SK-N-SH (cell line): ENCODE results near the gene MBTPS1. TPM values are rescaled to one million over a fixed set of nuclear protein-coding genes. Genes with fewer than 3 reads are reported as not detected.

Experiments
- CTCF ChIA-PET: fragments of 300-600, 350-600 bp; formaldehyde crosslinking; extraction: SDS; loops from one replicate; lab custom pipeline; 2021; lab: Yijun Ruan, JAX
- POLR2A ChIA-PET: fragments of 350-600 bp; sonication (Branson Sonifier 250); formaldehyde crosslinking; extraction: SDS; loops from one replicate; lab custom pipeline; 2020; ENCODE audit warnings: antibody characterized with exemption, inconsistent platforms; lab: Yijun Ruan, JAX
- DNase-seq: peaks from one replicate; pipeline ENCODE4 v3.0.0; 2012
- H2AFZ ChIP-seq: fragments of 200-600 bp; sonication (generic); 2 replicates; pipeline ENCODE4 v1.8.1; 2016; ENCODE audit warnings: antibody characterized with exemption, mild to moderate bottlenecking, low read depth
- H3F3A ChIP-seq: fragments of 200-600 bp; sonication (generic); replicated peaks from 2 replicates; pipeline ENCODE3; 2016; ENCODE audit warnings: antibody characterized with exemption, mild to moderate bottlenecking; ENCODE audit not compliant: insufficient read depth
- H3K27ac ChIP-seq, 2 experiments: fragments of 200-500 bp in 1 of 2; fragments of 200-600 bp in 1 of 2; sonication (Bioruptor generic) in 1 of 2; sonication (generic), shearing (Covaris generic) in 1 of 2; 2 replicates each; pipeline versions ENCODE4 v1.5.1 to v1.6.1; 2014 to 2016; ENCODE audit warnings: low read depth in 2 of 2, inconsistent platforms in 1 of 2, low read length in 1 of 2, mild to moderate bottlenecking in 1 of 2, mixed read lengths in 1 of 2
- H3K27me3 ChIP-seq: fragments of 200-600 bp; sonication (generic), shearing (Covaris generic); 2 replicates; pipeline ENCODE4 v1.6.1; 2016; ENCODE audit warnings: mixed run types; ENCODE audit not compliant: insufficient read depth
- H3K36me3 ChIP-seq, 2 experiments: fragments of 200-500 bp in 1 of 2; fragments of 200-600 bp in 1 of 2; sonication (Bioruptor generic) in 1 of 2; sonication (generic) in 1 of 2; replicated peaks in 1 of 2; 2 replicates each; pipeline versions ENCODE3 to v1.5.1; 2014 to 2016; ENCODE audit warnings: low read length in 1 of 2, mild to moderate bottlenecking in 1 of 2; ENCODE audit not compliant: insufficient read depth in 2 of 2, control insufficient read depth in 1 of 2
- H3K4me1 ChIP-seq, 2 experiments: fragments of 200-500 bp in 1 of 2; fragments of 200-600 bp in 1 of 2; sonication (Bioruptor generic) in 1 of 2; sonication (generic), shearing (Covaris generic) in 1 of 2; 2 replicates each; pipeline versions ENCODE4 v1.5.1 to v1.6.1; 2014 to 2016; ENCODE audit warnings: low read depth in 1 of 2, low read length in 1 of 2, mixed run types in 1 of 2; ENCODE audit not compliant: insufficient read depth in 2 of 2, control insufficient read depth in 1 of 2
- H3K4me2 ChIP-seq: fragments of 200-600 bp; sonication (generic), shearing (Covaris generic); 2 replicates; pipeline ENCODE4 v1.6.1; 2017; ENCODE audit warnings: mixed run types
- H3K4me3 ChIP-seq, 2 experiments: fragments of 200-500 bp in 1 of 2; fragments of 200-600 bp in 1 of 2; sonication (Bioruptor generic) in 1 of 2; sonication (generic), shearing (Covaris generic) in 1 of 2; 2 replicates each; pipeline versions ENCODE4 v1.5.1 to v1.8.1; 2014 to 2016; ENCODE audit warnings: low read depth in 2 of 2, inconsistent platforms in 1 of 2, low read length in 1 of 2, mild to moderate bottlenecking in 1 of 2, mixed read lengths in 1 of 2, moderate library complexity in 1 of 2
- H3K79me2 ChIP-seq: fragments of 200-600 bp; sonication (generic); 2 replicates; pipeline ENCODE4 v1.8.1; 2017; ENCODE audit warnings: mild to moderate bottlenecking; ENCODE audit not compliant: insufficient read depth
- H3K9ac ChIP-seq: fragments of 200-600 bp; sonication (generic); 2 replicates; pipeline ENCODE4 v1.6.1; 2017; ENCODE audit warnings: mixed run types
- H3K9me2 ChIP-seq: fragments of 200-600 bp; sonication (generic); 2 replicates; pipeline ENCODE4 v1.6.1; 2017; ENCODE audit warnings: mixed run types
- H3K9me3 ChIP-seq: fragments of 200-600 bp; sonication (generic); 2 replicates; pipeline ENCODE4 v1.6.1; 2017; ENCODE audit warnings: mixed run types, mild to moderate bottlenecking, moderate library complexity
- H4K20me1 ChIP-seq: fragments of 200-600 bp; sonication (generic); 2 replicates; pipeline ENCODE4 v1.6.1; 2017; ENCODE audit warnings: mild to moderate bottlenecking, mixed run types; ENCODE audit not compliant: insufficient read depth
- EP300 ChIP-seq, 2 experiments: IDR thresholded peaks; 2 replicates each; pipeline versions ENCODE4 v1.4.0 to v1.6.1; 2012; ENCODE audit warnings: borderline replicate concordance in 1 of 2, low read depth in 1 of 2, low read length in 1 of 2
- FOSL2 ChIP-seq: IDR thresholded peaks from 2 replicates; pipeline ENCODE4 v1.4.0; 2012; ENCODE audit warnings: low read depth, mild to moderate bottlenecking, moderate library complexity, borderline replicate concordance
- MEF2A ChIP-seq: IDR thresholded peaks from 2 replicates; pipeline ENCODE4 v1.4.0; 2012; ENCODE audit warnings: low read depth, borderline replicate concordance
- MXI1 ChIP-seq: IDR thresholded peaks from 2 replicates; pipeline ENCODE4 v1.6.1; 2012; ENCODE audit warnings: mild to moderate bottlenecking, low read depth, low read length, improper control_type of control experiment
- RAD21 ChIP-seq: IDR thresholded peaks from 2 replicates; pipeline ENCODE4 v1.6.1; 2012; ENCODE audit warnings: mild to moderate bottlenecking, low read length
- RCOR1 ChIP-seq: fragments of 150-350 bp; IDR thresholded peaks from 2 replicates; pipeline ENCODE4 v1.6.1; 2017; ENCODE audit warnings: antibody characterized with exemption, low read length
- REST ChIP-seq: IDR thresholded peaks from 2 replicates; pipeline ENCODE4 v1.6.1; 2012; ENCODE audit warnings: mild to moderate bottlenecking, low read depth, low read length, moderate library complexity
- SMC3 ChIP-seq: IDR thresholded peaks from 2 replicates; pipeline ENCODE4 v1.6.1; 2012; ENCODE audit warnings: low read depth, low read length, improper control_type of control experiment
- TCF12 ChIP-seq: IDR thresholded peaks from 2 replicates; pipeline ENCODE4 v1.4.0; 2012
- USF1 ChIP-seq: IDR thresholded peaks from 2 replicates; pipeline ENCODE4 v1.4.0; 2012; ENCODE audit warnings: low read depth, borderline replicate concordance
- YY1 ChIP-seq: IDR thresholded peaks from 2 replicates; pipeline ENCODE4 v1.4.0; 2012; ENCODE audit warnings: low read depth, mild to moderate bottlenecking
- ZBTB33 ChIP-seq: IDR thresholded peaks from 2 replicates; pipeline ENCODE4 v1.4.0; 2012; ENCODE audit warnings: low read depth, borderline replicate concordance
- WGBS: methylation state at CpG from one replicate; pipeline ENCODE4 v1.1.6; 2017; ENCODE audit warnings: low lambda C conversion rate; 5-methylcytosine and 5-hydroxymethylcytosine counted together
- polyA plus RNA-seq, 3 experiments: library from polyadenylated mRNA; depleted of rRNA; stranded (reverse); fragments of >200 nt; gene quantifications; 2 replicates each; pipeline ENCODE4 v1.2.3, GENCODE V29; 2012
- TF ChIP-seq, protein P1 (sequence below): fragments of 150-350 bp; IDR thresholded peaks from 2 replicates; pipeline ENCODE4 v1.6.1; 2017; ENCODE audit warnings: antibody characterized with exemption, low read length, low read depth, borderline replicate concordance

The MBTPS1 gene
- polyA plus RNA-seq, 1 of the 3 experiments (the other 2 are of a cell fraction): 84.9 TPM

GRCh38 chr16:84075376-84075775 is 41.4 kb downstream of the MBTPS1 start:
- Histone ChIP-seq H3K9ac (no peak overlapping the region), H3F3A (no peaks in the 10 kb centered on the region), H3K9me2 (no peaks in the 10 kb centered on the region), H3K9me3 (no peaks in the 10 kb centered on the region), H3K27me3 (no peaks in the 10 kb centered on the region), H3K79me2 (peaks cover 17% of the 10 kb centered on the region)
- no peak for TF ChIP-seq MEF2A
- TF ChIP-seq YY1: no peak
- no peak for TF ChIP-seq FOSL2
- TF ChIP-seq SMC3: no peak
- TF ChIP-seq TCF12: no peak
- TF ChIP-seq MXI1: no peak
- no peak for TF ChIP-seq ZBTB33
- no peak for TF ChIP-seq EP300 (IDR thresholded peaks at IDR 0.05; ENCODE audit: borderline replicate concordance in 1 of 2, low read depth in 1 of 2, low read length in 1 of 2)
- TF ChIP-seq USF1: no peak
- TF ChIP-seq, all 33 proteins: peak for 0
- no peak overlapping the region for H3K27ac ChIP-seq
- peaks cover 0 to 5% of the 10 kb centered on the region in 2 experiments; a peak in 1 of 4 replicates for H3K4me1 ChIP-seq
- DNase-seq: no peak
- H2AFZ ChIP-seq: no peak overlapping the region
- no peak overlapping the region for H3K4me3 ChIP-seq
- CTCF ChIA-PET: interaction anchor here (0.7 to 2.1 kb wide), 5 partner anchors 10 to 119 kb away, joined by 3 to 16 read pairs (median 7); no protein-coding TSS in a partner anchor
- peaks cover 55 to 65% of the 10 kb centered on the region in 2 experiments for H3K36me3 ChIP-seq
- H3K4me2 ChIP-seq: no peak overlapping the region
- 0 out of 2 replicates have a peak, but pooled peaks cover 6% of the 10 kb centered on the region for H4K20me1 ChIP-seq
- POLR2A ChIA-PET: no interaction called here
- WGBS: 99% methylated on average over 11 of the region's 11 CpGs

DNA sequence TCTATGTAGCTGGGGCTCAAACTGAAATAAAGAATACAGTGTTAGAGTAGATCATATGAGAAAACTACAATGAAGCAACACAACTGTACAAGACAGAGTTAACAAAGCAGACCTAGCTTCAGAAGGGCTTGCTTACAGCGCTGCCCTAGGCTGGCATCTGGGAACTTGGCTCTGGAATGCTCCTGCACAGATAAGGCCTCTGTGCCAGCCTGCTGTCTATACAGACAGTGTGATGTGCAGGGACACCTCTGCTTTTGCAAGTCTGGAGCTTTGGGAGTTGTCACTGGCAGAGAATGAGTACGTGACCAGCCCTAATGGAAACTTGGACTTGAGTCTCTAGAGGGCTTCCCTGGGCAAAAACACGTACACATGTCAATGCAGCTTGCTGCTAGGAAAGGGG is 42.0 kb downstream of the MBTPS1 start:
- H3K27me3 ChIP-seq: no peaks in the 10 kb centered on the region
- H3K4me2 ChIP-seq: no peak overlapping the region
- H3K9me3 ChIP-seq: no peaks in the 10 kb centered on the region
- WGBS: 100% methylated on average over 2 of the region's 3 CpGs
- ChIA-PET CTCF (interaction anchor here (0.7 to 2.1 kb wide), 5 partner anchors 10 to 118 kb away, joined by 3 to 16 read pairs (median 7); no protein-coding TSS in a partner anchor), POLR2A (no interaction called here)
- peaks cover 0 to 5% of the 10 kb centered on the region in 2 experiments; a peak in 1 of 4 replicates for H3K4me1 ChIP-seq
- no peaks in the 10 kb centered on the region for H3F3A ChIP-seq
- peaks cover 17% of the 10 kb centered on the region for H3K79me2 ChIP-seq
- H3K27ac ChIP-seq: no peak overlapping the region
- 0 out of 2 replicates have a peak, but pooled peaks cover 6% of the 10 kb centered on the region for H4K20me1 ChIP-seq
- H3K36me3 ChIP-seq: peaks cover 56 to 65% of the 10 kb centered on the region in 2 experiments
- no peaks in the 10 kb centered on the region for H3K9me2 ChIP-seq
- no peak for DNase-seq
- TF ChIP-seq SMC3: no peak
- TF ChIP-seq, protein P1, sequence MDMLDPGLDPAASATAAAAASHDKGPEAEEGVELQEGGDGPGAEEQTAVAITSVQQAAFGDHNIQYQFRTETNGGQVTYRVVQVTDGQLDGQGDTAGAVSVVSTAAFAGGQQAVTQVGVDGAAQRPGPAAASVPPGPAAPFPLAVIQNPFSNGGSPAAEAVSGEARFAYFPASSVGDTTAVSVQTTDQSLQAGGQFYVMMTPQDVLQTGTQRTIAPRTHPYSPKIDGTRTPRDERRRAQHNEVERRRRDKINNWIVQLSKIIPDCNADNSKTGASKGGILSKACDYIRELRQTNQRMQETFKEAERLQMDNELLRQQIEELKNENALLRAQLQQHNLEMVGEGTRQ: no peak
- TF ChIP-seq RAD21: no peak
- no peak for TF ChIP-seq REST
- TF ChIP-seq USF1: no peak
- no peak for TF ChIP-seq RCOR1
- no peak for TF ChIP-seq TCF12
- no peak overlapping the region for H3K9ac ChIP-seq
- H2AFZ ChIP-seq: no peak overlapping the region
- H3K4me3 ChIP-seq: no peak overlapping the region
